K562 (cell line): ENCODE data around the gene CAPN14. TPM values are rescaled to one million over a fixed set of nuclear protein-coding genes. Genes with fewer than 3 reads are reported as not detected.

ENCODE experiments used
- CHCHD3 ChIP-seq: fragments of 250-450 bp; sonication (Bioruptor Pico); IDR thresholded peaks from 2 replicates; pipeline ENCODE4 v2.1.2; 2022; ENCODE audit warnings: mild to moderate bottlenecking
- ZNF347 ChIP-seq: fragments of 450-650 bp; formaldehyde crosslinking; IDR thresholded peaks from 2 replicates; pipeline ENCODE4 v1.4.0; 2020; ENCODE audit warnings: low read depth, mild to moderate bottlenecking, moderate library complexity
- polyA plus RNA-seq, 8 experiments: library from polyadenylated mRNA; depleted of rRNA in 4 of 8; stranded (reverse) in 5 of 8; unstranded in 3 of 8; fragments of >200 nt; fragmentation: Nextera tagmentation in 2 of 8; fragmentation: Illumina TruSeq in 1 of 8; extraction: Ambion mirVana in 2 of 8; extraction: Trizol in 1 of 8; gene quantifications; 2 replicates each; pipeline versions ENCODE4 v1.2.1 to v1.2.3, GENCODE V29; 2011 to 2014; ENCODE audit warnings: inconsistent platforms in 1 of 8, missing spikeins in 1 of 8
- total RNA-seq, 7 experiments: library from RNA; depleted of rRNA in 6 of 7; stranded (reverse); fragments of >200 nt in 6 of 7; fragmentation: Illumina TruSeq in 2 of 7; extraction: Trizol in 2 of 7; gene quantifications; 2 replicates each; pipeline versions ENCODE4 v1.2.1 to v1.2.3, GENCODE V29; 2011 to 2021; ENCODE audit warnings: low replicate concordance in 1 of 7
- TF ChIP-seq, protein P1 (sequence below), 2 experiments: IDR thresholded peaks; 2 replicates each; pipeline ENCODE4 v1.6.1; 2011; ENCODE audit warnings: borderline replicate concordance in 1 of 2, control low read depth in 1 of 2, low read depth in 1 of 2, low read length in 1 of 2, mild to moderate bottlenecking in 1 of 2, mixed read lengths in 1 of 2, moderate library complexity in 1 of 2; ENCODE audit not compliant: insufficient read depth in 1 of 2, insufficient read length in 1 of 2, poor library complexity in 1 of 2, severe bottlenecking in 1 of 2; ENCODE audit errors: extremely low read depth in 1 of 2
- TF ChIP-seq, protein P2 (sequence below): fragments of 450-650 bp; formaldehyde crosslinking; IDR thresholded peaks from 2 replicates; pipeline ENCODE4 v1.4.0; 2020; ENCODE audit warnings: mild to moderate bottlenecking
- TF ChIP-seq, protein P3 (sequence below): fragments of 250-450 bp; sonication (Bioruptor Pico); IDR thresholded peaks from 2 replicates; pipeline ENCODE4 v1.8.0; 2022; ENCODE audit warnings: inconsistent platforms, mild to moderate bottlenecking, moderate library complexity, borderline replicate concordance

CAPN14 gene
- total and polyA plus RNA-seq, 9 of the 15 experiments (the other 6 are each of a cell fraction or from before 2014, with no cell fraction given): not detected

DNA sequence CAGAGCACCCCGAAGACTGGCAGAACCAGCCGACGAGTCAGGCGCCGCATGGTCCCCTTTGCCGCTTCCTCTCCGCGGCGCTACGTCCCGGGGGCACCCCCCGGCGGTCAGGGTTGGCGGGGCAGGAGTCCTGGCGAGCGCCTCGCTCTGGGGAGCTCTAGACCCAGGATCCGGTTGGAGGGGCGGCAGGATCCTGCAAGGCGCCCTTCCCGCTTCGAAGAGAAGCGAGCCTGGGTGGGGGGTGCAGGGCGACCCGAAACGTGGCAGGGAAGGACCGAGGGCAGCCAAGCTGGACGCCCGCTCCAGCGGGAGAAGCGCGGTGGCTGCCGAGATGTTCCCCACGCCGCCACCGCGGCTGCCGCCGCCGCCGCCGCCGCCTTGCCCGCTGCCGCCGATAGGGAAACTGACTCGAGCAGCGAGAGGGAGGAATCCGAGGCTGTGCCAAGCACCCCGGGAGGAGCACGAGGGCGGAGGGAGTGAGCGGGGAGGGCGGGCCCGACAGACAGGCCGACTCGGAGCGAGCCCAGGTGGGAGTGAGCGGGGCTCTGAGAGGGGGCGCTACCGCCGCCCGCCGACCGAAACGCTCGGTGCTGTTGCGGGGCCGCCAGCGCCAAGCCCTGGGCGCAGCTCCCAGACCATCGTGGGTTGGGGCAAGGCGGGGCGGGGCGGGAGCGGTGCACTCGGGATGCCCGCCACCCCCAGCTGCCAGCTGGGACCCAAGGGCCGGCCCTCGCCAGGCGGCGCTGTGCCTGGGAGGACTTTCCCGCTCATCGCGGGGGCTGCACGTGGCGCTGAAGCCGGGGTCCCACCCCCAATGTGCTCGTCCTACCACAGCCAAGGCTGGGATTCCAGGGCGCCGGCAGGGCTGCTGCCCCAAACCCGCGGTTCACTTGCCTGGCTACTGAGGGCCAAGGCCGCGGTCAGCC is 79.0 kb downstream of the CAPN14 start, which contains the start of gene GALNT14 (continued):
- TF ChIP-seq, protein P1, sequence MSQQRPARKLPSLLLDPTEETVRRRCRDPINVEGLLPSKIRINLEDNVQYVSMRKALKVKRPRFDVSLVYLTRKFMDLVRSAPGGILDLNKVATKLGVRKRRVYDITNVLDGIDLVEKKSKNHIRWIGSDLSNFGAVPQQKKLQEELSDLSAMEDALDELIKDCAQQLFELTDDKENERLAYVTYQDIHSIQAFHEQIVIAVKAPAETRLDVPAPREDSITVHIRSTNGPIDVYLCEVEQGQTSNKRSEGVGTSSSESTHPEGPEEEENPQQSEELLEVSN (IDR thresholded peaks at IDR 0.05; ENCODE audit: borderline replicate concordance in 1 of 2, extremely low read depth in 1 of 2, insufficient read depth in 1 of 2, insufficient read length in 1 of 2, low read depth in 1 of 2, low read length in 1 of 2, poor library complexity in 1 of 2, severe bottlenecking in 1 of 2): peak in 1 of 2 experiments; percentile 70
- TF ChIP-seq ZNF347 (CRISPR knock-in tag) (no peak), CHCHD3 (CRISPR knock-in tag) (no peak)
- TF ChIP-seq, protein P2, sequence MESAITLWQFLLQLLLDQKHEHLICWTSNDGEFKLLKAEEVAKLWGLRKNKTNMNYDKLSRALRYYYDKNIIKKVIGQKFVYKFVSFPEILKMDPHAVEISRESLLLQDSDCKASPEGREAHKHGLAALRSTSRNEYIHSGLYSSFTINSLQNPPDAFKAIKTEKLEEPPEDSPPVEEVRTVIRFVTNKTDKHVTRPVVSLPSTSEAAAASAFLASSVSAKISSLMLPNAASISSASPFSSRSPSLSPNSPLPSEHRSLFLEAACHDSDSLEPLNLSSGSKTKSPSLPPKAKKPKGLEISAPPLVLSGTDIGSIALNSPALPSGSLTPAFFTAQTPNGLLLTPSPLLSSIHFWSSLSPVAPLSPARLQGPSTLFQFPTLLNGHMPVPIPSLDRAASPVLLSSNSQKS (CRISPR knock-in tag): no peak
- TF ChIP-seq, protein P3, sequence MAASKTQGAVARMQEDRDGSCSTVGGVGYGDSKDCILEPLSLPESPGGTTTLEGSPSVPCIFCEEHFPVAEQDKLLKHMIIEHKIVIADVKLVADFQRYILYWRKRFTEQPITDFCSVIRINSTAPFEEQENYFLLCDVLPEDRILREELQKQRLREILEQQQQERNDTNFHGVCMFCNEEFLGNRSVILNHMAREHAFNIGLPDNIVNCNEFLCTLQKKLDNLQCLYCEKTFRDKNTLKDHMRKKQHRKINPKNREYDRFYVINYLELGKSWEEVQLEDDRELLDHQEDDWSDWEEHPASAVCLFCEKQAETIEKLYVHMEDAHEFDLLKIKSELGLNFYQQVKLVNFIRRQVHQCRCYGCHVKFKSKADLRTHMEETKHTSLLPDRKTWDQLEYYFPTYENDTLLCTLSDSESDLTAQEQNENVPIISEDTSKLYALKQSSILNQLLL (CRISPR knock-in tag): no peak
